T-helper 2 cell treated with Interferon-gamma antibody and Interleukin-4, amounts not matched to agents 5 μg/mL and 100 μg/mL, for 36 hours (primary cell): ENCODE data around the gene COL5A1.

ENCODE experiments used
- DNase-seq: peaks from one replicate; pipeline ENCODE4 v3.0.0; 2021; ENCODE audit warnings: low spot score
- H3K27ac Mint-ChIP-seq: one replicate; pipeline ENCODE4 v1.8.0; 2021; ENCODE audit warnings: mild to moderate bottlenecking, mixed read lengths
- H3K27me3 Mint-ChIP-seq: one replicate; pipeline ENCODE4 v1.8.0; 2021; ENCODE audit warnings: low read depth, mixed read lengths
- H3K36me3 Mint-ChIP-seq: one replicate; pipeline ENCODE4 v1.8.0; 2021; ENCODE audit warnings: low read depth, mixed read lengths
- H3K4me1 Mint-ChIP-seq: one replicate; pipeline ENCODE4 v1.8.0; 2021; ENCODE audit warnings: low read depth, mixed read lengths
- H3K4me3 Mint-ChIP-seq: one replicate; pipeline ENCODE4 v1.8.0; 2022; ENCODE audit warnings: mild to moderate bottlenecking, moderate library complexity, mixed read lengths
- H3K9me3 Mint-ChIP-seq: one replicate; pipeline ENCODE4 v1.8.0; 2021; ENCODE audit warnings: mixed read lengths

Gene COL5A1

GRCh38 chr9:134858051-134858841 is 216.6 kb downstream of the COL5A1 start:
- DNase-seq: peak; percentile 57

DNA sequence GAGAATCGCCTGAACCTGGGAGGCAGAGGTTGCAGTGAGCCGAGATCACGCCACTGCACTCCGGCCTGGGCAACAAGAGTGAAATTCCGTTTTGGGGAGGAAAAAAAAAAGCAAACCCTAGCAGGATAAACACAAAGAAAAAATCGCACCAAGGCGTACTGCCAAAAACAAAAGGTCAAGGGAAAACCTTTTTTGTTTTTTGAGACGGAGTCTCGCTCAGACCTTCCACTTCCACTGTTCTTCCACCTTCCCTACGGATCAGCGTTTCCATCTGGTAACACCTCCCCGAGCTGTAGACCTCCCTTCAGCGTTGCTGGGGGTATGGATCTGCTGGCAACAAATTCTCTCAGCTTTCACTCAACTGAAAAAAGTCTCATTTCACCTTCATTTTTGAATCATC is 218.9 kb downstream of the COL5A1 start:
- H3K9me3 Mint-ChIP-seq: no peaks in the 10 kb centered on the region
- no peak overlapping the region for H3K4me3 Mint-ChIP-seq
- no peaks in the 10 kb centered on the region for H3K36me3 Mint-ChIP-seq

More at GRCh38 chr9:134858051-134858841, 216.6 kb downstream of the COL5A1 start:
- H3K4me1 Mint-ChIP-seq: no peaks in the 10 kb centered on the region
- no peak overlapping the region for H3K4me3 Mint-ChIP-seq
- no peaks in the 10 kb centered on the region for H3K36me3 Mint-ChIP-seq
- H3K27me3 Mint-ChIP-seq: peaks cover 2% of the 10 kb centered on the region
- H3K9me3 Mint-ChIP-seq: no peaks in the 10 kb centered on the region
- peak overlapping the region; percentile 17 for H3K27ac Mint-ChIP-seq

DNA sequence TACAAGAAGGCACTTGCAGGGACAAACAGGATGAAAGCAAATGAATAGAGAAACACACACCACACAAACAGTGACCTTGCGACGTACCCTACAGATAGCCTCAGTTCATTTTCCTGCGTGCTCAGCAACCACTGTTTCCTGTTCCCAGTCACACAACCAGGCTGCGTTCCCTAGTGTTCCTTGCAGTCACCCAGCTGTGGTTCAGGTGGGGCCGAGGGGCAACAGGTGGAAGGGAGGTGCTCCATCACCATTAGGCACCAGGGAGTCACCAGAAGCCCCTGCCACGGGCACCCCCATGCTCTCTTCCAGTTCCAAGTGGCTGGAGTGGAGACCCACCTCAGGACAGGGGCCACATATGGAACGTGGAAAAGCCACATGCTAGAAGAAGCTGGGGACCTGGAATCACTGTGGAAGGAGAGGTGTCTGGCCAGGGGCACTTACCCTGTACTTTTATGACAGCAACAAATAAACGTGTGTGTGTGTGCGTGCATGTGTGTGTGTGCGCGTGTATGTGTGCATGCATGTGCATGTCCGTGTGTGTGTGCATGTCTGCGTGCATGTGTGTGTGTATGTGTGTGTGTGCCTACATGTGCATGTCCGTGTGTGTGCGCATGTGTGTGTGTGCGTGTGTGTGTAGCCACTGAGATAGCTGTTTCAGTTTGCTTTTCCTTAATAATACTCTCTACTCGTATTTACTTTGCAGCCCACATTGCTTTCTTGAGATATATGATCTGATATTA is 220.2 kb downstream of the COL5A1 start:
- no peak for DNase-seq
- Mint-ChIP-seq H3K27ac (no peak overlapping the region), H3K36me3 (no peaks in the 10 kb centered on the region), H3K4me3 (no peak overlapping the region), H3K27me3 (peaks cover 2% of the 10 kb centered on the region), H3K4me1 (no peaks in the 10 kb centered on the region), H3K9me3 (no peaks in the 10 kb centered on the region)

More for the DNA sequence above, 218.9 kb downstream of the COL5A1 start:
- peaks cover 2% of the 10 kb centered on the region for H3K27me3 Mint-ChIP-seq
- no peaks in the 10 kb centered on the region for H3K4me1 Mint-ChIP-seq
- DNase-seq: no peak
- H3K27ac Mint-ChIP-seq: no peak overlapping the region

- Mint-ChIP-seq H3K27me3 (no peaks in the 10 kb centered on the region), H3K36me3 (no peaks in the 10 kb centered on the region), H3K4me1 (no peaks in the 10 kb centered on the region), H3K4me3 (no peak overlapping the region), H3K27ac (no peak overlapping the region), H3K9me3 (no peaks in the 10 kb centered on the region)
- no peak for DNase-seq
Observed at GRCh38 chr9:134863306-134863902, 221.8 kb downstream of the COL5A1 start.

DNA sequence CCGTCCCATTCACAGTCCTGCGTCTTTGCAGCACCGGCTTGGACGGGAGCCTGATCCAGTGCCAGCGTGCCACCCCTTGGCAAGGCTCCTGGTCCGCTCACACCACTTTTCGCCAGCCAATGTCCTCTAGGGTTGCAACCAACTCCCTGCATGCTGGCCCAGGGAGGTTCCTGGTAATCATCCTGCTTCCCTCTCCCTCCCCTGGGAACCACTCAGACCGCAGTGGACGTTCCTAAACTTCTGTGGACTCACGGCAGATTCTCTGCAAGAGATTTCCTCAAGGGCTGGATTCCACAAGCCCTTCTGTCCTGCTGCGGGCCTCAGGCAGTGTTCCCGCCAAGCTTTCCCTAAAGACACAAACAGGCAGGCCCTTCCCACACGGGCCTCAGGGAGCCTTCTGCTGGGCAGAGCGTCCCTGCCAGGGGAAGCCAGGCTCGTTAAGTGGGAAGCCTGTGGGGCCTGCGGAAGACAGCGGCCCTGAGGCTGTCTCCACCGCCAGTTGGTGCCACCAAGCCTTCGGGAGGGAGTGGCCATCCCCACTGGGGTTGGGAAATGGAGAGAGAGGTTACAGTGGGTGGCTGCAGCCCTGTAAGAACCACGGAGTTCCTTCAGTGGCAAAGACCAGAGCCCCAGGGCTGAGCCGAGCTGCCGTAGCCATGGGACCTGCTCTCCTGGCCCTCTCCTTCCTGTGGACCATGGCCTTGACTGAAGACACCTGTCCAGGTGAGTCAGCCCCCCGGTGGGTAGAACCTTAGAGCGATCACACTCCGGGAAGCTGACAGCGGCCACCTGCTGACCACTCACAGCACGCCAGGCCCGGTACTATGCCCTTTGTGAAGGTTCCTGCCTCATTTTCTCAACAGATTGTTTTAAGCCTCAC is 222.6 kb downstream of the COL5A1 start:
- Mint-ChIP-seq H3K36me3 (no peaks in the 10 kb centered on the region), H3K27me3 (no peaks in the 10 kb centered on the region), H3K9me3 (no peaks in the 10 kb centered on the region), H3K4me1 (no peaks in the 10 kb centered on the region), H3K27ac (no peak overlapping the region), H3K4me3 (no peak overlapping the region)
- DNase-seq: no peak

GRCh38 chr9:134864821-134865190 is 223.2 kb downstream of the COL5A1 start:
- Mint-ChIP-seq H3K4me3 (no peak overlapping the region), H3K27ac (no peak overlapping the region), H3K4me1 (no peaks in the 10 kb centered on the region), H3K9me3 (no peaks in the 10 kb centered on the region), H3K27me3 (no peaks in the 10 kb centered on the region), H3K36me3 (no peaks in the 10 kb centered on the region)
- DNase-seq: no peak

DNA sequence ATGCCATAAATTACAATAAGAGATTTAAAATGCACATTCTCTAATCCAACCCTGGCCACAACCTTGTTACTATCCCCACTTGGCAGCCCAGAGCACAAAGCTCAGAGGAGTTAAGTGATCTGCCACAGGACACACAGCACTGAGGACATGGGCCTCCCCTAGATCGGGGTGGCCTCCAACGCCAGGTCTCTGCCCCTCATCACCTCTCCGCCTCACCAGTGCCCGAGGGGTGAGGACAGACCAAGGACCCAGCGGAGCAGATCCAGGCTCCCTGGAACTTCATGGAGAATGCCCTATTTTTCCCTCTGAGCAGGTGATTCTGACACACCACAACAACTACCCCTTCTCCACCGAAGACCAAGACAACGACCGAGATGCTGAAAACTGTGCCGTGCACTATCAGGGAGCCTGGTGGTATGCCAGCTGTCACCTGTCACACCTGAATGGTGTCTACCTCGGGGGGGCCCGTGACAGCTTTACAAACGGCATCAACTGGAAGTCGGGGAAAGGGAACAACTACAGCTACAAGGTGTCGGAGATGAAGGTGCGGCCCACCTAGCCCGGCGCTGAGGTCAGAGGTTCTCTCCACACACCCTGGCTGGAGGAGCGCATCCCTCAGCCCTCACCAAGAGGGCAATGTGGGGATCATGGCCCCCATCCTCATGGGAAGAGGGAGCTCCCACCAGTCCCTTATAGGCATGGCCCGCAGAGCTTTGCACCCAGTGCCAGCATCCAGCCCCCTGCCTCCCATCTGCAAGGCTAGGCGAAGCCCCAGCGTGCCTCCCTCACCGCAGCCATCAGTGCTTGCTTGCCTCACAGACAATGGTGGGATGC is 226.5 kb downstream of the COL5A1 start:
- H3K4me3 Mint-ChIP-seq: no peak overlapping the region
- no peaks in the 10 kb centered on the region for H3K27me3 Mint-ChIP-seq
- no peaks in the 10 kb centered on the region for H3K36me3 Mint-ChIP-seq
- no peak overlapping the region for H3K27ac Mint-ChIP-seq
- DNase-seq: no peak
- H3K9me3 Mint-ChIP-seq: no peaks in the 10 kb centered on the region
- H3K4me1 Mint-ChIP-seq: no peaks in the 10 kb centered on the region

DNA sequence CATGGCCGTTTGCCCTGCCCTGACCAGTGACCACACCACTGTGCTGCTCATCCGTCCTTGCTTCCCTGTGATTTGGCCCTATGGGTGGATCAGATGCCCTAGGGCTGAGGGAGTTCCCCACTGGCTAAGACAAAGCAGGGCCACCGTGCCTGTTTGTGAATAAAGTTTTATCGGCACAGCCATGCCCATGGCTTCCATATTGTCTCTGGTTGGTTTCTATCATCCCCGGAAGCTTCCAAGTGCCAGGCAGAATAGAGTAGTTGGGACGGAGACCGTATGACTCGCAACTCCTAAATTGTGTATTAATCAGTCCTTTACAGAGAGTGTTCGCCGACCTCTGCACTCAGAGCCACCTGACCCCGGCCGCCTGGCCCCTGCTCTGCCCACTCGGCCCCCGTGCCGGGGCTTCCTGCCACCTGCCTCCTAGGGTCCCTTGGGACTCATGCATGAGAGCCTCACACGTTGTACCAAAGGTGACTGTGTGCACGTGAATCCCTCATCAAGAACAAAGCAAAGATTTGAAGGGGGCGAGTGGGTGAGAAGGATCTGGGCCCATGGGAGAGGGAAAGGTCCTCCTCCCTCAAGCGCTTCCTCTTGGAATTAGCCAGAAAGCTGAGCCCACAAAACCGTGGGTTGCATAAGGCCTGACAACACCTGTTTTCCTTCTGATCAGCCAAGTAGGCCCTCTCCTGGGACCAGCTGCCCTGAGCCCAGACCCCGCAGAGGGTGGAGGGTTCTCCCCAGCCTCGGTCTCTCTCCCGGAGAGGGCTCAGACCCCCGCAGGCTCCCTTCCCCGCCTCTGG is 227.3 kb downstream of the COL5A1 start:
- no peak overlapping the region for H3K27ac Mint-ChIP-seq
- H3K4me1 Mint-ChIP-seq: no peaks in the 10 kb centered on the region
- no peak overlapping the region for H3K4me3 Mint-ChIP-seq
- no peak for DNase-seq
- no peaks in the 10 kb centered on the region for H3K36me3 Mint-ChIP-seq
- H3K9me3 Mint-ChIP-seq: no peaks in the 10 kb centered on the region
- H3K27me3 Mint-ChIP-seq: no peaks in the 10 kb centered on the region

DNA sequence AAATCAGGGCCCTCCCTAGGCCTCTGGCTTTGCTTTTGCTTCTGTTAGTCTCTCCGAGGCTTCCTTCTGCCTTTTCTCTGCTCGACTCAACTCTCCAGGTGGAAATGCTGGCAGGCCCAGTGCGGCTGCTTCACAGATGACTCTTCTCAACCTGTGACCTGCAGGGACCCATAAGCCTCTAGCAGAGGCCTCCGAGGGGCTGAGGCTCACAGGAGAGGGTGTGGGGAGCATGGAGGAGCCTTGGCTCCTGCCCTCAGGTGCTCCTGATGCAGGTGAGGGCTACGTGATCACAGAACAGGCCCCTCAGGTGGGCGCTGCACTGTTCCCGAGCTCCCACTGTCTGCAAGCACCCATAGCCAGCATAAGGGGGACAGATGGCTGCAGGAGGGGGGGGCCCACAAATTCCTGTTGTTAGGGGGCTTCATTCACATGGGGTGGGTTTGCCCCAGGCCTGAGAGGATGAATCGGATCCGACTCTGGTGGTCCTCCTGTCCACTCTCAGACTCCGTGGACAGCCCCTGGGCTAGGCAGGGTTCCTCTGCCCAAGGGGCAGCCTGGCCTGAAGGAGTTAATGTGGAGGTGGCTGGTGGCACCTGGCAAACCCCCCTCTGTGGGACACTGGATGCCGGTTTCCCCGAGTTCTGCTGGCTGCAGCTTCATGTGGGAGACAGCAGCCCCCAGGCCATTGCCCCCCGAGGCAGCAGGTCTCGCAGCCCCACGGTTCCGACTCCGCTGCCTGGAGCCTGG is 228.1 kb downstream of the COL5A1 start:
- no peak overlapping the region for H3K27ac Mint-ChIP-seq
- no peaks in the 10 kb centered on the region for H3K9me3 Mint-ChIP-seq
- DNase-seq: no peak
- H3K27me3 Mint-ChIP-seq: no peaks in the 10 kb centered on the region
- H3K4me1 Mint-ChIP-seq: no peaks in the 10 kb centered on the region
- H3K4me3 Mint-ChIP-seq: no peak overlapping the region
- H3K36me3 Mint-ChIP-seq: no peaks in the 10 kb centered on the region

GRCh38 chr9:134870301-134870694 is 228.7 kb downstream of the COL5A1 start:
- H3K4me1 Mint-ChIP-seq: no peaks in the 10 kb centered on the region
- H3K27me3 Mint-ChIP-seq: no peaks in the 10 kb centered on the region
- H3K4me3 Mint-ChIP-seq: no peak overlapping the region
- H3K9me3 Mint-ChIP-seq: no peaks in the 10 kb centered on the region
- no peak for DNase-seq
- no peaks in the 10 kb centered on the region for H3K36me3 Mint-ChIP-seq
- no peak overlapping the region for H3K27ac Mint-ChIP-seq

DNA sequence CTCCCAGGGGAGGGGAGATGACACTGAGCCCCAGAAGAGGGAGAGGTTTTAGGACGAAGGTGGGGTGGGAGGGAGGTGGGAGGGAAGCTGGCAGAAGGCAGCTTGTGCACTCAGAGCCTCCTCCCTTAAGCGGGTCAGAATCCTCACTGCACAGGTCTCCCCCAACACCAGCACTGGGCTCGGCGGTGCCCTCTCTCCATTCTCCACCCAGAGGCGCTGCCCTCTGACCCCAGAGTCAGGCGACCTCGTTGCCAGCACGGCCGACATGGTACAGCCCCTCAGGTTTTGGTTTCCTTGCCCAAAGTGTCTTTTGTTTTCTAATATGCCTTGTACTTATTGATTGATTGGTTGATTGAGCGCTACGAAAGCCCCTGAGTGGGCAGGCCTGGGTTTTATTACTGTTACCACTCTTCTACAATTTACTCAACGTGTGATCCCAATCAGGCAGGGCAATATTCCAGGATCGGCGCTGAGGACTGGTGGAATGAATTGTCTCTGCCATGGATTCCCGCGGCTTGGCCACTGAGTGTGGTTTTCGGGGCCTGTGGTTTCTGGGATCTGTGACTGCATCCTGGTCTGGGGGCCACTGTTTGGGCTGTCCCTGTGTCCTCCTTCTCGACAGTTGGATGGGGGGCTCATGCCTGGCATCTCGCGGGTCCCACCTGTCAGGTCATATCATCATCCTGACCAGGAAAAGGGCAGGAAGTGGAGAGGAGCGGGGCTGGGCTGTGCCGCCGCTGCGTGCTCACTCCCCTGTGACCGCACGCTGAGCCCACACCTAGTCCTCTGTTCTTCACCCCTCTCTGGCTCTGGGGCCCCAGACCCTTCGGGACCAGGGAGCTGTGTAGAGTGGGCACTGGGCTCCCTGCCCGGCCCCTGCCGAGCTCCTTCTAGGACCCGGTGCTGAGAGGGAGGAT is 229.4 kb downstream of the COL5A1 start:
- Mint-ChIP-seq H3K4me3 (no peak overlapping the region), H3K27ac (no peak overlapping the region)

More for the DNA sequence above, 229.4 kb downstream of the COL5A1 start:
- Mint-ChIP-seq H3K36me3 (no peaks in the 10 kb centered on the region), H3K4me1 (no peaks in the 10 kb centered on the region), H3K27me3 (no peaks in the 10 kb centered on the region), H3K9me3 (no peaks in the 10 kb centered on the region)
- no peak for DNase-seq
